ENCODE measurements around the gene CHID1. TPM values are rescaled to one million over a fixed set of nuclear protein-coding genes. Genes with fewer than 3 reads are reported as not detected.

CHID1 gene
- total and polyA plus RNA-seq, 2 donors (not counting 1 experiment from before 2014, with no cell fraction given), result 31.0 to 68.1 TPM

- peaks cover 61% of the 10 kb centered on the region for H4K20me1 ChIP-seq (ENCODE audit: control insufficient read depth, insufficient read depth, low read length, poor library complexity, severe bottlenecking)
- peaks cover 69 to 73% of the 10 kb centered on the region in 2 donors for H3K4me1 ChIP-seq (ENCODE audit: control insufficient read depth in 2 of 2, insufficient read depth in 2 of 2, low read length in 2 of 2)
- no peaks in the 10 kb centered on the region for H3K79me2 ChIP-seq (ENCODE audit: control insufficient read depth, insufficient read depth, low read length)
- H3K4me3 ChIP-seq (ENCODE audit: control extremely low read depth in 1 of 5, extremely low read depth in 1 of 5, insufficient read depth in 1 of 5, low read depth in 2 of 5, low read length in 4 of 5), result peak overlapping the region in 4 of 5 experiments; percentile 36 to 55 (median 48)
- no peak overlapping the region for H3K27ac ChIP-seq (ENCODE audit: low read length in 2 of 2)
- H3K36me3 ChIP-seq (replicated peaks in 1 of 2; ENCODE audit: control extremely low read depth in 1 of 2, control insufficient read depth in 1 of 2, extremely low read depth in 1 of 2, insufficient read depth in 2 of 2, low read length in 1 of 2), result peaks cover 0 to 4% of the 10 kb centered on the region in 2 experiments
- H3K4me2 ChIP-seq (replicated peaks; ENCODE audit: low read depth, low read length, poor library complexity, severe bottlenecking), result peak overlapping the region; percentile 99
- ChIA-PET POLR2A (interaction anchor here (0.7 to 6.4 kb wide), 3 partner anchors 10 to 14 kb away, joined by 4 to 57 read pairs (median 17); partner anchors contain the start of genes PNPLA2, POLR2L and TSPAN4), CTCF (interaction anchor here (0.7 to 0.8 kb wide), 2 partner anchors 19 to 24 kb away, joined by 3 to 4 read pairs; no protein-coding TSS in a partner anchor)
- H3K27me3 ChIP-seq (replicated peaks in 1 of 4; ENCODE audit: control extremely low read depth in 1 of 4, control insufficient read depth in 3 of 4, insufficient read depth in 4 of 4, low read length in 3 of 4), result peaks cover 0 to 60% (median 20%) of the 10 kb centered on the region in 4 experiments
- Mint-ChIP-seq H3K4me3 (peak overlapping the region; percentile 88), H3K4me1 (peaks cover 53% of the 10 kb centered on the region), H3K9me3 (ENCODE audit: insufficient read depth) (no peaks in the 10 kb centered on the region), H3K27me3 (peaks cover 7% of the 10 kb centered on the region), H3K27ac (no peak overlapping the region)
- WGBS (ENCODE audit: insufficient coverage), result 3% methylated on average over 39 of the region's 39 CpGs
- peak; percentile 4 for ATAC-seq (ENCODE audit: low read depth)
- H2AFZ ChIP-seq (ENCODE audit: insufficient read depth, low read depth, low read length, poor library complexity, severe bottlenecking), result peak overlapping the region; percentile 78
- peak overlapping the region; percentile 68 for H3K9ac ChIP-seq (ENCODE audit: low read length)
- TF ChIP-seq CTCF (IDR thresholded peaks at IDR 0.05) (no peak), EZH2 (IDR thresholded peaks at IDR 0.05; ENCODE audit: borderline replicate concordance, insufficient read depth, low read depth, low read length, poor library complexity, severe bottlenecking) (no peak)
- no peak for DNase-seq
- peaks cover 0 to 15% (median 0%) of the 10 kb centered on the region in 3 donors for H3K9me3 ChIP-seq (ENCODE audit: control extremely low read depth in 1 of 3, control insufficient read depth in 2 of 3, insufficient read depth in 1 of 3, low read length in 2 of 3)
- intact Hi-C loops (cut with micrococcal nuclease), result loop anchor here (1.0 kb wide), 1 partner anchor 10 kb away; no protein-coding TSS in a partner anchor
These were observed 80.7 kb downstream of the CHID1 start for GRCh38 chr11:829847-830294.
